ENCODE measurements around the gene GALNT3. TPM values are rescaled to one million over a fixed set of nuclear protein-coding genes. Genes with fewer than 3 reads are reported as not detected.

GALNT3 gene
- 0.08 TPM in 1 of 2 replicates, not detected in the other for total RNA-seq (ENCODE audit: low replicate concordance)

GRCh38 chr2:165793779-165794535, at the start of gene GALNT3:
Gene GALNT3 (minus strand): TSS chr2:165794247. CDS start chr2:165770700, 23,547 bp downstream.

Other genes starting within 250 kb of the GALNT3 start
- 14.9 and 23.6 TPM in 2 replicates for gene TTC21B, start 159.5 kb upstream of the GALNT3 start, total RNA-seq (ENCODE audit: low replicate concordance)